ENCODE measurements around the gene MAFB.

DNA sequence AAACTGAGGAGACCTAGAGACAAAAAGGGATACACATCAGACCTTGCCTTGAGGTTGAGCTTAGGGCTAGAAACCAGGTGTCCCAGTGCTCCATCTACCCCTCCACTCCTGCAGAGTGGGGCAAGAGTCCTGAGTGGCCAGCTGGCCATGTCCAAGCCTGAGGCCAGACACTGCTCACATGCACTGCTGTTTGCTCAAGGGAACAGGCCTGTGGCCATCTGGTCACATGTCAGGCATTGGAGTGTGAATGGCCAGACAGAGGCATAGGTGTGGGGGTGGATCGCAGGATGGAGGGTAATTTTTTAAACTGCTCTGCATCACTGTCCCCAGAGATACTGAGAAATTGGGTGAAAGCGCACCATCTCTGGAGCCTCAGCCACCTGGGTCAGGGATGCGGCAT is 30.5 kb downstream of the MAFB start:
- no peak for TF ChIP-seq POLR2A (IDR thresholded peaks at IDR 0.05)
- TF ChIP-seq, protein P1, sequence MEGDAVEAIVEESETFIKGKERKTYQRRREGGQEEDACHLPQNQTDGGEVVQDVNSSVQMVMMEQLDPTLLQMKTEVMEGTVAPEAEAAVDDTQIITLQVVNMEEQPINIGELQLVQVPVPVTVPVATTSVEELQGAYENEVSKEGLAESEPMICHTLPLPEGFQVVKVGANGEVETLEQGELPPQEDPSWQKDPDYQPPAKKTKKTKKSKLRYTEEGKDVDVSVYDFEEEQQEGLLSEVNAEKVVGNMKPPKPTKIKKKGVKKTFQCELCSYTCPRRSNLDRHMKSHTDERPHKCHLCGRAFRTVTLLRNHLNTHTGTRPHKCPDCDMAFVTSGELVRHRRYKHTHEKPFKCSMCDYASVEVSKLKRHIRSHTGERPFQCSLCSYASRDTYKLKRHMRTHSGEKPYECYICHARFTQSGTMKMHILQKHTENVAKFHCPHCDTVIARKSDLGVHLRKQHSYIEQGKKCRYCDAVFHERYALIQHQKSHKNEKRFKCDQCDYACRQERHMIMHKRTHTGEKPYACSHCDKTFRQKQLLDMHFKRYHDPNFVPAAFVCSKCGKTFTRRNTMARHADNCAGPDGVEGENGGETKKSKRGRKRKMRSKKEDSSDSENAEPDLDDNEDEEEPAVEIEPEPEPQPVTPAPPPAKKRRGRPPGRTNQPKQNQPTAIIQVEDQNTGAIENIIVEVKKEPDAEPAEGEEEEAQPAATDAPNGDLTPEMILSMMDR (IDR thresholded peaks at IDR 0.05), result no peak
